Activated CD4-positive, alpha-beta T cell treated with anti-CD3 and anti-CD28 coated beads, Interleukin-2, amount 50 U/mL, for 24 hours (primary cell): ENCODE measurements around the gene RCVRN.
"Not testable (repeated sequence)": the region's sequence is repeated elsewhere in the genome, so short reads cannot be mapped to it uniquely, and the experiment has no call there.

Experiments
- DNase-seq, 2 donors: peaks; one replicate each; pipeline ENCODE4 v3.0.0-alpha.2; 2020; ENCODE audit warnings: low read depth in 1 of 2, low spot score in 1 of 2

RCVRN gene

GRCh38 chr17:9922012-9922848 lies 17.2 kb upstream of the RCVRN start:
- no peak for DNase-seq

- DNase-seq: not testable (repeated sequence)
Observed at GRCh38 chr17:9921216-9921615, 16.1 kb upstream of the RCVRN start.

- no peak for DNase-seq
Observed at GRCh38 chr17:9918804-9919352, 13.8 kb upstream of the RCVRN start.

- DNase-seq: no peak
Observed at GRCh38 chr17:9918352-9918751, 13.3 kb upstream of the RCVRN start.

GRCh38 chr17:9917801-9918200 lies 12.7 kb upstream of the RCVRN start:
- no peak for DNase-seq

GRCh38 chr17:9917131-9917530 lies 12.1 kb upstream of the RCVRN start:
- no peak for DNase-seq

GRCh38 chr17:9916108-9916507 lies 11.0 kb upstream of the RCVRN start:
- DNase-seq: no peak

GRCh38 chr17:9913476-9913875 lies 8.4 kb upstream of the RCVRN start:
- DNase-seq: no peak

GRCh38 chr17:9912121-9913099 lies 7.3 kb upstream of the RCVRN start:
- DNase-seq: no peak

- no peak for DNase-seq
Observed at GRCh38 chr17:9911089-9911488, 6.0 kb upstream of the RCVRN start.

- no peak for DNase-seq
Observed at GRCh38 chr17:9908649-9909042, 3.6 kb upstream of the RCVRN start.

GRCh38 chr17:9907883-9908648 lies 3.0 kb upstream of the RCVRN start:
- DNase-seq: no peak

- no peak for DNase-seq
Observed at GRCh38 chr17:9907131-9907530, 2.1 kb upstream of the RCVRN start.

- no peak for DNase-seq
Observed at GRCh38 chr17:9906616-9907015, 1.5 kb upstream of the RCVRN start.

- no peak for DNase-seq
Observed at GRCh38 chr17:9905902-9906301, 831 bp upstream of the RCVRN start.

GRCh38 chr17:9904277-9905077 lies 594 bp downstream of the RCVRN start:
- no peak for DNase-seq

- no peak for DNase-seq
Observed at GRCh38 chr17:9902120-9902519, 3.0 kb downstream of the RCVRN start.

GRCh38 chr17:9900784-9901183 lies 4.3 kb downstream of the RCVRN start:
- no peak for DNase-seq

GRCh38 chr17:9900044-9900594 lies 5.0 kb downstream of the RCVRN start:
- no peak for DNase-seq
